ENCODE results near the gene ID4. TPM values are rescaled to one million over a fixed set of nuclear protein-coding genes. Genes with fewer than 3 reads are reported as not detected.

The ID4 gene
- total and polyA plus RNA-seq, 7 donors, result 4.2 to 9.1 (median 5.3) TPM

DNA sequence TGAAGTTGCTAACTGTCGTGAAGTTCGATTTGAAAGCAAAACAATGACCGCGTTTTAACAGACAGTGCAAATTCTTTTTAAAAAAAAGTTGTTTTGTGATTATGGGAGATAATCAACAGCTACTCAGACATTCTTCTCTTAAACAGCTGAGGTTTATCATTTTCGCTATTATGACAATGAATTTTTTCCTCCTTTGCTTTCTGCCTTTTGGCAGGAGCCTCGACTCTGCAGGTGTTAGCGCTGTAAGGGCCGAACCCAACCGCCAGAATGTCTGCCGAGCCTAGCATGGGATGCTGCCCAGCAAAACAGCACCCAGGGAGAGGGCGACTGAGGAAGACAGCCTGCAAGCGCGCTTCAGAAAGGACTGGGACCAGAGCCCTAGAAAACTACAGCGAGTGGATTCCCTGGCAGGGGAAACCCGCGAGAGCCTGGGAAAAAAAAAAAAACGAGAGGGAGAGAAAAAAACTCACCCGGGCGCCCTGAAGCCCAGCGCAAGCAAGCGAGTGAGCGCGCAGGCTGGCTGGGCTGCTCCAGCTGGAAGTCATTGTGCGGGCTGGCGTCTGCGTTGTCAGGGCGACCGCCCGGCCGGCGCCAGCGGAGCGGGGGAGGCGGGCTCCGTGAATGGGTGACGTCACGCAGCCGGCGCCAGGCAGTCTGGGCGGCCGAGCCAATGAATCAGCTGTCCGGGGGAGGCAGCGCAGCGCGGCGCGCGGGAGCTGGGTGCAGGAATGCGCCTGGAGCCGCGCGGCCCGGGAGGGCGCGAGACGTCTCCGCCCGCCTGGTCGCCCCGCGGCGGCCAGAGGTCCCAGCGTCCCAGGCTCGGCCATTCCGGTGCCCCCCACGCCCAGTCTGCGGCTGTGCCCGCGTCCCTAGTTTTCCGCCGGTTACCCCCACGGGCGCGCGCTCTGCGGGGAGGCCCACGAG, 32.7 kb upstream of the ID4 start:
- WGBS, 2 donors, result 1 to 2% methylated on average over 77 of the region's 77 CpGs
- Histone ChIP-seq H3K9me3 (no peaks in the 10 kb centered on the region), H3K27me3 (no peaks in the 10 kb centered on the region), H3K4me3 (peak overlapping the region; percentile 42 to 66 (median 64)), H3K4me1 (peaks cover 0 to 21% (median 17%) of the 10 kb centered on the region in 4 donors), H3K27ac (peak overlapping the region; percentile 95 to 96 (median 95)), H3K36me3 (no peaks in the 10 kb centered on the region)
- TF ChIP-seq, protein P1, sequence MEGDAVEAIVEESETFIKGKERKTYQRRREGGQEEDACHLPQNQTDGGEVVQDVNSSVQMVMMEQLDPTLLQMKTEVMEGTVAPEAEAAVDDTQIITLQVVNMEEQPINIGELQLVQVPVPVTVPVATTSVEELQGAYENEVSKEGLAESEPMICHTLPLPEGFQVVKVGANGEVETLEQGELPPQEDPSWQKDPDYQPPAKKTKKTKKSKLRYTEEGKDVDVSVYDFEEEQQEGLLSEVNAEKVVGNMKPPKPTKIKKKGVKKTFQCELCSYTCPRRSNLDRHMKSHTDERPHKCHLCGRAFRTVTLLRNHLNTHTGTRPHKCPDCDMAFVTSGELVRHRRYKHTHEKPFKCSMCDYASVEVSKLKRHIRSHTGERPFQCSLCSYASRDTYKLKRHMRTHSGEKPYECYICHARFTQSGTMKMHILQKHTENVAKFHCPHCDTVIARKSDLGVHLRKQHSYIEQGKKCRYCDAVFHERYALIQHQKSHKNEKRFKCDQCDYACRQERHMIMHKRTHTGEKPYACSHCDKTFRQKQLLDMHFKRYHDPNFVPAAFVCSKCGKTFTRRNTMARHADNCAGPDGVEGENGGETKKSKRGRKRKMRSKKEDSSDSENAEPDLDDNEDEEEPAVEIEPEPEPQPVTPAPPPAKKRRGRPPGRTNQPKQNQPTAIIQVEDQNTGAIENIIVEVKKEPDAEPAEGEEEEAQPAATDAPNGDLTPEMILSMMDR (IDR thresholded peaks at IDR 0.05), result no peak
- TF ChIP-seq POLR2A (IDR thresholded peaks at IDR 0.05) (peak in 1 of 2 donors; percentile 10), POLR2AphosphoS5 (IDR thresholded peaks at IDR 0.05) (peak; percentile 56 to 91 (median 86)), EP300 (IDR thresholded peaks at IDR 0.05) (peak; percentile 66 to 98 (median 82))
- intact Hi-C loops (cut with DNase I), result loop anchor here (1.0 kb wide), 1 partner anchor 33 kb away; the partner anchor contains the start of gene ID4
- peak; percentile 98 for DNase-seq

DNA sequence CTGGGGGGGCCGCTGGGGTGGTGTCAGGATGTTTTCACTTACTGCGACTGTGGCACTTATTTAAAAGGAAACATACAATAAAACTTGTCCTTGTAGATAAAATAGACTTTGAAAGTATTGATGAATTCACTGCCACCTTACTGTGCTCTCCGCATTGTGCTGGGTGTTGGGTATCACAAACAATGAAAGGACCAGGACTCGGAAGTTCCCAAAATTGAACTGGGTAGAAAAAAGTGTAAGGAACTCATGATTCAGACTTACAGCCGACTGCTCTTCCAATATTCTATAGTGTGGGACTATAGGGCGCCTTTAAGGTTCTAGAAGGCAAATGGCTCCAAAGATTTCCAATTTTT, 32.1 kb upstream of the ID4 start:
- 22 to 30% methylated on average over 6 of the region's 6 CpGs for WGBS, 2 donors
- Histone ChIP-seq H3K4me3 (peak overlapping the region; percentile 42 to 66 (median 64)), H3K27me3 (no peaks in the 10 kb centered on the region), H3K9me3 (no peaks in the 10 kb centered on the region), H3K36me3 (no peaks in the 10 kb centered on the region), H3K27ac (peak overlapping the region; percentile 95 to 96 (median 95)), H3K4me1 (peaks cover 0 to 21% (median 17%) of the 10 kb centered on the region in 4 donors)
- no peak for TF ChIP-seq POLR2A (IDR thresholded peaks at IDR 0.05)
- TF ChIP-seq EP300 (IDR thresholded peaks at IDR 0.05), result no peak
- TF ChIP-seq, protein P1 (IDR thresholded peaks at IDR 0.05), result no peak
- TF ChIP-seq POLR2AphosphoS5 (IDR thresholded peaks at IDR 0.05), result no peak
- DNase-seq, result no peak
- intact Hi-C loops (cut with DNase I), result no loop called here

DNA sequence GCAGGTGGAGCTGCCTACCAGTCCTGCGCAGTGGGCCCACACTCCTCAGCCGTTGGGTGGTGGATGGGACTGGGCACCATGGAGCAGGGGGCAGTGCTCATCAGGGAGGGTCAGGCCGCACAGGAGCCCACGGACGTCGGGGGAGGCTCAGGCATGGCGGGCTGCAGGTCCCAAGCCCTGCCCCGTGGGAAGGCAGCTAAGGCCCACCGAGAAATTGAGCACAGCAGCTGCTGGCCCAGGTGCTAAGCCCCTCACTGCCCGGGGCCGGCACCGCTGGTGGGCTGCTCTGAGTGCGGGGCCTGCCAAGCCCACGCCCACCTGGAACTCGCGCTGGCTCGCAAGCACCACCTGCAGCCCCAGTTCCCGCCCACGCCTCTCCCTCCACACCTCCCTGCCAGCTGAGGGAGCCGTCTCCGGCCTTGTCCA, 30.2 kb upstream of the ID4 start:
- no peak for DNase-seq
- intact Hi-C loops (cut with DNase I), result no loop called here
- no peaks in the 10 kb centered on the region for H3K9me3 ChIP-seq
- TF ChIP-seq EP300 (IDR thresholded peaks at IDR 0.05), result no peak
- TF ChIP-seq, protein P1 (IDR thresholded peaks at IDR 0.05), result no peak
- TF ChIP-seq POLR2AphosphoS5 (IDR thresholded peaks at IDR 0.05), result no peak
- TF ChIP-seq POLR2A (IDR thresholded peaks at IDR 0.05), result no peak
- no peaks in the 10 kb centered on the region for H3K36me3 ChIP-seq
- H3K4me3 ChIP-seq, result no peak overlapping the region
- H3K4me1 ChIP-seq, result peaks cover 0 to 21% (median 17%) of the 10 kb centered on the region in 4 donors
- no peaks in the 10 kb centered on the region for H3K27me3 ChIP-seq
- H3K27ac ChIP-seq, result no peak overlapping the region
- WGBS, 2 donors, result 93 to 95% methylated on average over 21 of the region's 21 CpGs

DNA sequence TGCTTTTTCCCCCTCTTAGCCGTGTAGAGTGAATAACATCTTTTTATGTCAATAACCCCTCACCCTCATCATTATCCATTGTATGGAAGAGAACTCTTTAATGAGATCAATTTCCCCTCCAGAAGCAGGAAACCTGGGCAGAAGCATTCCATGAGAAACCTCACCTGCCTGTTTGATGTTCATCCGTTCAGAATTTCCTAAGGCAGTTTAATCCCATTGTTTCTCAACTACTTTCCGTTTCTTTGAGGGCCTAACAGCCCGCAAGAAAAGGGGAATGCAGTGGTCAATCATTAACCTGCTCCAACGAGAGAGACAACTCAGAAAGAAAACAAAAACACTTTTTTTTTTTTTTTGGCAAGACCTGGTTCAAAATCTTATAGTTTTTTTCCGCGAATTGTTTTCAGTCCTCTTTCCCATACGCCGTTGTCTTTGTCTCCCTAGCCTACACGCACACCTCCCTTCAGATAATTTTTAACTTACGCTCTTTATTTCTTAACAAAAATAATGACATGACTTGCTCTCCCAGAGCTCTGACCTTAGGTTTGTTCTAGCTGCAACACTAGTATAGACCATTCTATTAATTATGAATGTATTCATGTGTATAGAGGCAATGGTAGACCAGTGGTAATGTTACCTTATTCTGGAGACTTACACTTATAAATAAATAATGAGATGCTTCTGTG, 25.6 kb upstream of the ID4 start:
- Histone ChIP-seq H3K4me1 (no peaks in the 10 kb centered on the region), H3K36me3 (no peaks in the 10 kb centered on the region), H3K27ac (no peak overlapping the region), H3K9me3 (no peaks in the 10 kb centered on the region), H3K4me3 (no peak overlapping the region), H3K27me3 (no peaks in the 10 kb centered on the region)
- no peak for DNase-seq
- TF ChIP-seq POLR2A (IDR thresholded peaks at IDR 0.05), result no peak
- TF ChIP-seq, protein P1 (IDR thresholded peaks at IDR 0.05), result no peak
- TF ChIP-seq EP300 (IDR thresholded peaks at IDR 0.05), result no peak
- no peak for TF ChIP-seq POLR2AphosphoS5 (IDR thresholded peaks at IDR 0.05)
- WGBS, 2 donors, result 19 to 69% methylated on average over 11 of the region's 11 CpGs
- intact Hi-C loops (cut with DNase I), result loop anchor here (5.0 kb wide), 1 partner anchor 41 kb away; no protein-coding TSS in a partner anchor
